Hepatocyte (in vitro differentiated cells): ENCODE results near the gene ZNF598.

Source experiments
- CTCF ChIP-seq: fragments of 200-600 bp; sonication (generic); IDR thresholded peaks from 2 replicates; pipeline ENCODE4 v1.5.1; 2016; ENCODE audit warnings: antibody characterized with exemption, mild to moderate bottlenecking; ENCODE audit not compliant: poor library complexity
- EZH2 ChIP-seq: fragments of 200-600 bp; sonication (generic); IDR thresholded peaks from 2 replicates; pipeline ENCODE4 v1.6.1; 2016; ENCODE audit warnings: antibody characterized with exemption, mild to moderate bottlenecking, borderline replicate concordance

GRCh38 chr16:1999866-2000514 lies 9.6 kb downstream of the ZNF598 start:
- TF ChIP-seq CTCF (no peak), EZH2 (no peak)
